ENCODE results near the gene SLCO1A2.

Gene SLCO1A2

DNA sequence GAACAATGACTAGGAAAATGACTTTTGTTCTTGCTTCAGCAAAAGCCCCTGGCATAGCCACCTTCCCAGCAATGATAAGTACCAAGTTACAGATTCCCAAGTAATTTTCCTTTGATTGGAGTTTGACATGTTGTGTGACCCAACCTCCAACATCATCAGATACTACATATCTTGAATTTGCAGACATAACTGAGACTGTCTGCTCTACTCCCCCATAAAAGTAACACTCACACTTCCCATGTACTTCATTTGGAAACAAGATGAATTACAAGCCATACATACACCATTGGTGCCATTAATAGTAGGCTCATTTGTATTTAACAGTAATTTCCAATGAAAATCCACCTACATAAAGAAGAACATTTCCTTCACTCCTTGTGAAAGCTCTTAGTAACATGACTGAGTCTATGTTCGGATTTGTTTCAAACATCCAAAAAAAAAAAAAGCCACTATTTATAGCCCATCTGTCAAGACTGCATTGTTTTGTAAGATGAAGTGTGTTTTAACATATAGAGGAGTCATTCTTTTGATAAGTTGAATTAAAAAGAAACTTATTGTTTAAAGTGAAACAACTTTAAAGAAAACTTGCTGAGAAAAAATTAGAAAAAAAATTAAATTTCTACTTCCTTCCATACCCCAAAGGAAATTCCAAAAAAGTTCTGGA lies 12.0 kb upstream of the SLCO1A2 start:
- Histone ChIP-seq H3K23ac (ENCODE audit: low read length) (no peak overlapping the region), H3K4me2 (ENCODE audit: low read length) (no peak overlapping the region), H2BK5ac (ENCODE audit: low read depth, low read length, poor library complexity) (no peak overlapping the region), H4K12ac (ENCODE audit: low read depth, low read length) (no peak overlapping the region), H3K14ac (ENCODE audit: low read length) (no peak overlapping the region), H3K18ac (ENCODE audit: low read length) (no peak overlapping the region), H3K27ac (ENCODE audit: low read depth, low read length) (no peak overlapping the region), H3K36me3 (ENCODE audit: control insufficient read depth in 1 of 2, insufficient read depth in 2 of 2, low read length in 2 of 2) (no peaks in the 10 kb centered on the region), H4K8ac (ENCODE audit: low read depth, low read length) (no peak overlapping the region), H3K4me1 (ENCODE audit: control insufficient read depth in 1 of 2, insufficient read depth in 2 of 2, low read length in 2 of 2) (no peaks in the 10 kb centered on the region), H3K9me3 (ENCODE audit: insufficient read depth, low read depth, low read length) (no peaks in the 10 kb centered on the region), H2BK120ac (ENCODE audit: insufficient read depth, low read length, poor library complexity) (no peak overlapping the region), H2AFZ (ENCODE audit: insufficient read depth, low read length, poor library complexity) (no peak overlapping the region), H3K9ac (ENCODE audit: low read length) (no peak overlapping the region), H2BK12ac (ENCODE audit: low read length) (no peak overlapping the region), H3K79me2 (ENCODE audit: control insufficient read depth, insufficient read depth, low read length, poor library complexity) (no peaks in the 10 kb centered on the region), H3K4ac (ENCODE audit: low read depth, low read length) (no peak overlapping the region), H3K27me3 (ENCODE audit: insufficient read depth, low read length) (no peaks in the 10 kb centered on the region), H2AK5ac (ENCODE audit: low read length) (no peak overlapping the region), H3K4me3 (ENCODE audit: low read depth, low read length) (no peak overlapping the region), H3K79me1 (ENCODE audit: low read length) (no peaks in the 10 kb centered on the region), H4K91ac (ENCODE audit: low read depth, low read length) (no peak overlapping the region)
- no CpG with 5 or more reads among the region's 1 CpG for WGBS (ENCODE audit: extremely low coverage, insufficient coverage, insufficient read length)
- no peak for DNase-seq

GRCh38 chr12:21343636-21344035 lies 8.9 kb upstream of the SLCO1A2 start:
- no peak overlapping the region for H3K14ac ChIP-seq (ENCODE audit: low read length)
- H2AK5ac ChIP-seq (ENCODE audit: low read length) = no peak overlapping the region
- H3K36me3 ChIP-seq (ENCODE audit: control insufficient read depth in 1 of 2, insufficient read depth in 2 of 2, low read length in 2 of 2) = no peaks in the 10 kb centered on the region
- no peaks in the 10 kb centered on the region for H3K27me3 ChIP-seq (ENCODE audit: insufficient read depth, low read length)
- H4K91ac ChIP-seq (ENCODE audit: low read depth, low read length) = no peak overlapping the region
- H3K79me2 ChIP-seq (ENCODE audit: control insufficient read depth, insufficient read depth, low read length, poor library complexity) = no peaks in the 10 kb centered on the region
- H3K9ac ChIP-seq (ENCODE audit: low read length) = no peak overlapping the region
- no peak overlapping the region for H3K4me3 ChIP-seq (ENCODE audit: low read depth, low read length)
- H3K18ac ChIP-seq (ENCODE audit: low read length) = no peak overlapping the region
- H2BK12ac ChIP-seq (ENCODE audit: low read length) = no peak overlapping the region
- no peaks in the 10 kb centered on the region for H3K79me1 ChIP-seq (ENCODE audit: low read length)
- H3K4me2 ChIP-seq (ENCODE audit: low read length) = no peak overlapping the region
- no peaks in the 10 kb centered on the region for H3K9me3 ChIP-seq (ENCODE audit: insufficient read depth, low read depth, low read length)
- no peak overlapping the region for H3K4ac ChIP-seq (ENCODE audit: low read depth, low read length)
- no peak overlapping the region for H4K8ac ChIP-seq (ENCODE audit: low read depth, low read length)
- no peak overlapping the region for H3K23ac ChIP-seq (ENCODE audit: low read length)
- no peak overlapping the region for H3K27ac ChIP-seq (ENCODE audit: low read depth, low read length)
- H2AFZ ChIP-seq (ENCODE audit: insufficient read depth, low read length, poor library complexity) = no peak overlapping the region
- no peak overlapping the region for H2BK5ac ChIP-seq (ENCODE audit: low read depth, low read length, poor library complexity)
- DNase-seq = no peak
- no peak overlapping the region for H4K12ac ChIP-seq (ENCODE audit: low read depth, low read length)
- no peak overlapping the region for H2BK120ac ChIP-seq (ENCODE audit: insufficient read depth, low read length, poor library complexity)
- no peaks in the 10 kb centered on the region for H3K4me1 ChIP-seq (ENCODE audit: control insufficient read depth in 1 of 2, insufficient read depth in 2 of 2, low read length in 2 of 2)

- H3K79me1 ChIP-seq (ENCODE audit: low read length) = no peaks in the 10 kb centered on the region
- no peak overlapping the region for H2BK5ac ChIP-seq (ENCODE audit: low read depth, low read length, poor library complexity)
- H3K18ac ChIP-seq (ENCODE audit: low read length) = no peak overlapping the region
- no CpG with 5 or more reads among the region's 4 CpGs for WGBS (ENCODE audit: extremely low coverage, insufficient coverage, insufficient read length)
- H4K8ac ChIP-seq (ENCODE audit: low read depth, low read length) = no peak overlapping the region
- H3K9me3 ChIP-seq (ENCODE audit: insufficient read depth, low read depth, low read length) = no peaks in the 10 kb centered on the region
- no peak overlapping the region for H3K4me2 ChIP-seq (ENCODE audit: low read length)
- H3K27me3 ChIP-seq (ENCODE audit: insufficient read depth, low read length) = no peaks in the 10 kb centered on the region
- H3K9ac ChIP-seq (ENCODE audit: low read length) = no peak overlapping the region
- no peak overlapping the region for H4K12ac ChIP-seq (ENCODE audit: low read depth, low read length)
- no peak for DNase-seq
- H2AK5ac ChIP-seq (ENCODE audit: low read length) = no peak overlapping the region
- no peak overlapping the region for H3K4ac ChIP-seq (ENCODE audit: low read depth, low read length)
- H3K79me2 ChIP-seq (ENCODE audit: control insufficient read depth, insufficient read depth, low read length, poor library complexity) = no peaks in the 10 kb centered on the region
- H3K36me3 ChIP-seq (ENCODE audit: control insufficient read depth in 1 of 2, insufficient read depth in 2 of 2, low read length in 2 of 2) = no peaks in the 10 kb centered on the region
- no peak overlapping the region for H3K4me3 ChIP-seq (ENCODE audit: low read depth, low read length)
- H3K4me1 ChIP-seq (ENCODE audit: control insufficient read depth in 1 of 2, insufficient read depth in 2 of 2, low read length in 2 of 2) = no peaks in the 10 kb centered on the region
- H2BK120ac ChIP-seq (ENCODE audit: insufficient read depth, low read length, poor library complexity) = no peak overlapping the region
- no peak overlapping the region for H3K23ac ChIP-seq (ENCODE audit: low read length)
- H3K27ac ChIP-seq (ENCODE audit: low read depth, low read length) = no peak overlapping the region
- H2BK12ac ChIP-seq (ENCODE audit: low read length) = no peak overlapping the region
- H3K14ac ChIP-seq (ENCODE audit: low read length) = no peak overlapping the region
- H4K91ac ChIP-seq (ENCODE audit: low read depth, low read length) = no peak overlapping the region
- no peak overlapping the region for H2AFZ ChIP-seq (ENCODE audit: insufficient read depth, low read length, poor library complexity)
Measured at GRCh38 chr12:21341769-21342168, 7.1 kb upstream of the SLCO1A2 start.

DNA sequence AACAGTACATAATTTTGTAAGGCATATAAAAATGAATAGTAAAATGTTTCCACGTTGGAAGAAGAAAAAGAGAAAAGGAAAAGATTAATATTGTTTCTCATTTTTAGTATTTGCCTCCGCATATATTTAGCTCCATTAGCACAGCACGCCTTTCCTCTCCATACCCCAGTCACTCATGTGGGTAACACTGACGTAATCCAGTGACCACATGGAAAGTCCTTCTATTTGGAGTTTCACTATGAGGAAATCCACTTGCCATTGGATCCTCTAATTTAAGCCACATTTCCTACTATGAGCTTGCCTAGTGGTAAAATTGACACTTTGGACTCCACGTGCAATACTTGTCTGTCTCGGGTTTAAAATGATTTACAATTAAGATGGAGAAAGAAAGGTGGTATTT lies 5.7 kb upstream of the SLCO1A2 start:
- no peak overlapping the region for H2BK5ac ChIP-seq (ENCODE audit: low read depth, low read length, poor library complexity)
- H3K18ac ChIP-seq (ENCODE audit: low read length) = no peak overlapping the region
- no peak overlapping the region for H3K23ac ChIP-seq (ENCODE audit: low read length)
- no peak overlapping the region for H4K8ac ChIP-seq (ENCODE audit: low read depth, low read length)
- no peaks in the 10 kb centered on the region for H3K79me1 ChIP-seq (ENCODE audit: low read length)
- no peak overlapping the region for H2BK120ac ChIP-seq (ENCODE audit: insufficient read depth, low read length, poor library complexity)
- no peak overlapping the region for H3K27ac ChIP-seq (ENCODE audit: low read depth, low read length)
- H3K36me3 ChIP-seq (ENCODE audit: control insufficient read depth in 1 of 2, insufficient read depth in 2 of 2, low read length in 2 of 2) = no peaks in the 10 kb centered on the region
- H3K9me3 ChIP-seq (ENCODE audit: insufficient read depth, low read depth, low read length) = no peaks in the 10 kb centered on the region
- no peaks in the 10 kb centered on the region for H3K27me3 ChIP-seq (ENCODE audit: insufficient read depth, low read length)
- H3K4me1 ChIP-seq (ENCODE audit: control insufficient read depth in 1 of 2, insufficient read depth in 2 of 2, low read length in 2 of 2) = no peaks in the 10 kb centered on the region
- H3K9ac ChIP-seq (ENCODE audit: low read length) = no peak overlapping the region
- no peak overlapping the region for H3K4ac ChIP-seq (ENCODE audit: low read depth, low read length)
- H4K91ac ChIP-seq (ENCODE audit: low read depth, low read length) = no peak overlapping the region
- WGBS (ENCODE audit: extremely low coverage, insufficient coverage, insufficient read length) = no CpG with 5 or more reads among the region's 6 CpGs
- H4K12ac ChIP-seq (ENCODE audit: low read depth, low read length) = no peak overlapping the region
- H2BK12ac ChIP-seq (ENCODE audit: low read length) = no peak overlapping the region
- H3K14ac ChIP-seq (ENCODE audit: low read length) = no peak overlapping the region
- no peaks in the 10 kb centered on the region for H3K79me2 ChIP-seq (ENCODE audit: control insufficient read depth, insufficient read depth, low read length, poor library complexity)
- no peak for DNase-seq
- no peak overlapping the region for H2AK5ac ChIP-seq (ENCODE audit: low read length)
- no peak overlapping the region for H2AFZ ChIP-seq (ENCODE audit: insufficient read depth, low read length, poor library complexity)
- no peak overlapping the region for H3K4me3 ChIP-seq (ENCODE audit: low read depth, low read length)
- H3K4me2 ChIP-seq (ENCODE audit: low read length) = no peak overlapping the region

All from trophoblast cell (in vitro differentiated cells and primary cell).